Neural cell (in vitro differentiated cells): ENCODE data around the gene CPHXL2.

Experiments used
- CTCF ChIP-seq: fragments of 450-650 bp; IDR thresholded peaks from 2 replicates; pipeline ENCODE4 v1.5.1; 2014; ENCODE audit warnings: antibody characterized with exemption, mild to moderate bottlenecking, moderate library complexity; ENCODE audit not compliant: poor library complexity, severe bottlenecking
- EP300 ChIP-seq: fragments of 450-650 bp; conservative IDR thresholded peaks from 2 replicates; pipeline ENCODE4 v1.6.1; 2014; ENCODE audit warnings: antibody characterized with exemption, mild to moderate bottlenecking, moderate library complexity; ENCODE audit not compliant: poor library complexity, severe bottlenecking
- EZH2 ChIP-seq: fragments of 200-600, 300-800 bp; shearing (Covaris generic), sonication (generic); IDR thresholded peaks from 2 replicates; pipeline ENCODE4 v1.6.1; 2014; ENCODE audit warnings: antibody characterized with exemption, low read length, borderline replicate concordance, mild to moderate bottlenecking; ENCODE audit not compliant: insufficient read depth, poor library complexity, severe bottlenecking
- MXI1 ChIP-seq: fragments of 450-650 bp; conservative IDR thresholded peaks from 2 replicates; pipeline ENCODE4 v1.6.1; 2014; ENCODE audit warnings: antibody characterized with exemption, mild to moderate bottlenecking; ENCODE audit not compliant: poor library complexity, severe bottlenecking
- RAD21 ChIP-seq: fragments of 450-650 bp; conservative IDR thresholded peaks from 2 replicates; pipeline ENCODE4 v1.6.1; 2014; ENCODE audit warnings: antibody characterized with exemption, mild to moderate bottlenecking, moderate library complexity
- TAF1 ChIP-seq: IDR thresholded peaks from 2 replicates; pipeline ENCODE4 v1.6.1; 2012; ENCODE audit warnings: low read depth

- TF ChIP-seq CTCF (no peak), EZH2 (no peak), MXI1 (no peak), EP300 (no peak), RAD21 (no peak), TAF1 (no peak)
These were observed 49.6 kb upstream of the CPHXL2 start, which contains the start of gene CPHXL for GRCh38 chr16:75726390-75726789.
